ENCODE measurements around the gene TANGO2. TPM values are rescaled to one million over a fixed set of nuclear protein-coding genes. Genes with fewer than 3 reads are reported as not detected.

TANGO2 gene
- total and polyA plus RNA-seq, 10 of the 15 experiments (the other 5 are each of a cell fraction or from before 2014, with no cell fraction given): 4.0 to 24.8 (median 20.9) TPM

DNA sequence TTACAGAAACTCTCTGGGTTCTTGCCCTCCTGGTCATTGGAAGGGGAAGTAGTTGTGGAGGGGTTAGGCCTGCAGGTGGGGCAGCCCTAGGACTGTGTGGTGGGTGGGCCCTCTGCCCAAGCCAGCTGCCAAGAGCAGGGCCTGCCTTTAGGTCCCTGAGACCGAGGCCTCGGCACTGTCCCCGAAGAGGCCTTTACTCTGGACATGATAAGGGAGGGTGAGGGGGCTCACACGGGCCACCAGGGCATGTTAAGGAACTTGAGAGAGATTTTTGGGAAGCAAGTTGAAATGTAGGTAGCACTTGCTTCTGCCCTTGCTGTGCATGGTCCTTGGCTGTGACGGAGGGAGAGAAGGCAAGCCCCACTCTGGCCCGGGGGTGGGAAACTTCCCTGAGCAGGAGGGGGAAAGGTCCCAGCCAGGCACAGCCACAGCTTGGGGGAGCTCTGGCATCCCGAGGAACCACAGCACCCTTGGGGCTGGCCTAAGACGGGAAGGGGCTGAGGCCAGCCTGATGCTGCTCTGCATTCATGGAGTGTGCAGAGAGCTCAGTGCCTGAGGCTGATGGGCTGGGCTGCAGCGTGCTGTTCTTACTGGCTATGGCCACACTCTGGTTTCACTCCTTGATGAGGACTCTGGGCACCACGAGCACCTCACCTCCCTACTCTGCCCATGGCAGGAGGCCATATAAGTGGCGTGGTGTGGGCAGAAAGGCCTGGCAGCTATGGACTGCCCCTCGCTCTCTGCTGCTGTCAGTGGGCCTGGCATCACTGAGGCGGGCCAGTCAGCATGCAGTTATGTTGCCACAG lies 87.2 kb downstream of the TANGO2 start:
- 90% methylated on average over 13 of the region's 13 CpGs for WGBS (ENCODE audit: insufficient coverage, insufficient replicate concordance, low lambda C conversion rate, missing lambda C conversion rate)
- peaks cover 9% of the 10 kb centered on the region for H3K4me1 ChIP-seq (ENCODE audit: control insufficient read depth, insufficient read depth, low read length)
- FAIRE-seq: no peak
- ChIA-PET CTCF (no interaction called here), POLR2A (no interaction called here), SMC1A (ENCODE audit: uncharacterized antibody, unreplicated experiment) (no interaction called here), RAD21 (ENCODE audit: unreplicated experiment) (no interaction called here)
- no TSS peak for BruUV-seq (replicated peaks)
- no peak for ATAC-seq
- in situ Hi-C loops (cut with MboI) (no loop called here), intact Hi-C loops (cut with micrococcal nuclease; ENCODE audit: unreplicated experiment) (no loop called here)
- H3K36me3 ChIP-seq (ENCODE audit: control insufficient read depth in 2 of 2, insufficient read depth in 2 of 2, low read length in 1 of 2): peaks cover 29 to 64% of the 10 kb centered on the region in 2 experiments; a peak in 3 of 4 replicates
- H2AFZ ChIP-seq (ENCODE audit: control insufficient read depth, low read depth, low read length): no peak overlapping the region
- H4K20me1 ChIP-seq (ENCODE audit: control insufficient read depth, insufficient read depth): no peaks in the 10 kb centered on the region
- no peaks in the 10 kb centered on the region for H3K79me2 ChIP-seq (ENCODE audit: control insufficient read depth, insufficient read depth, low read length)
- TF ChIP-seq BCL11A (IDR thresholded peaks at IDR 0.05; ENCODE audit: low read depth, low read length) (no peak), GATAD2B (conservative IDR thresholded peaks at IDR 0.05; ENCODE audit: low read depth) (no peak), NR2C2 (IDR thresholded peaks at IDR 0.05; ENCODE audit: borderline replicate concordance, control insufficient read depth, insufficient read length, low read depth) (no peak)
- TF ChIP-seq, protein P1, sequence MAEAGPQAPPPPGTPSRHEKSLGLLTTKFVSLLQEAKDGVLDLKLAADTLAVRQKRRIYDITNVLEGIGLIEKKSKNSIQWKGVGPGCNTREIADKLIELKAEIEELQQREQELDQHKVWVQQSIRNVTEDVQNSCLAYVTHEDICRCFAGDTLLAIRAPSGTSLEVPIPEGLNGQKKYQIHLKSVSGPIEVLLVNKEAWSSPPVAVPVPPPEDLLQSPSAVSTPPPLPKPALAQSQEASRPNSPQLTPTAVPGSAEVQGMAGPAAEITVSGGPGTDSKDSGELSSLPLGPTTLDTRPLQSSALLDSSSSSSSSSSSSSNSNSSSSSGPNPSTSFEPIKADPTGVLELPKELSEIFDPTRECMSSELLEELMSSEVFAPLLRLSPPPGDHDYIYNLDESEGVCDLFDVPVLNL (IDR thresholded peaks at IDR 0.05; ENCODE audit: low read depth, low read length): no peak
- no peak overlapping the region for H3K9ac ChIP-seq (ENCODE audit: control insufficient read depth, insufficient read depth, low read length)
- no peak overlapping the region for H3K4me3 ChIP-seq
- no peak overlapping the region for H3K27ac ChIP-seq (ENCODE audit: control insufficient read depth, insufficient read depth)
- no peaks in the 10 kb centered on the region for H3K27me3 ChIP-seq (replicated peaks in 1 of 2; ENCODE audit: control insufficient read depth in 2 of 2, insufficient read depth in 2 of 2, low read length in 1 of 2)
- no peak for DNase-seq (ENCODE audit: low read depth, low spot score)
- H3K9me3 ChIP-seq (replicated peaks; ENCODE audit: control insufficient read depth, insufficient read depth, low read length): no peaks in the 10 kb centered on the region; the same call in 2 of the 3 replicates
- no peak overlapping the region for H3K4me2 ChIP-seq (ENCODE audit: control insufficient read depth, insufficient read depth)

DNA sequence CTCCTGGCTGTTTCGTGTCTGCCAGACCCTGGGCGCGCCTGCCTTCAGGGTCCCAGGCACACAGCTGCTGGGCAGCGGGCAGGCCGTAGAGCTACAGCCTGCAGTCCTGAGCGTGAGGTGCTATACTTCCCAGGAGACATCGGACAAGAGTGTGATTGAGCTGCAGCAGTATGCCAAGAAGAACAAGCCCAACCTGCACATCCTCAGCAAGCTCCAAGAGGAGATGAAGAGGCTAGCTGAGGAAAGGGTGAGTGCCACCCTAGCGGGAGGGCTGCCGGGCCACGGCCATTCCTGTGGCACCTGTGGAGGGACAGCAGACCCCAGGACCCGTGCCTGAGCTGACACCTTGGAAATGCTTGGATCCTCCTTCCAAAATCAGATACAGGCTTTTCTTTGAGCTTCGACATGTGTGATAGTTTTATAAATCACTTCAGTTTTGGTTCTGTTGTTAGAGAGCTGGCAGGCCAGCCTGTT lies 87.9 kb downstream of the TANGO2 start:
- no peak for DNase-seq (ENCODE audit: low read depth, low spot score)
- POLR2A ChIA-PET: no interaction called here
- WGBS (ENCODE audit: insufficient coverage, insufficient replicate concordance, low lambda C conversion rate, missing lambda C conversion rate): 95% methylated on average over 12 of the region's 12 CpGs

More for the DNA sequence above, 87.9 kb downstream of the TANGO2 start:
- H4K20me1 ChIP-seq (ENCODE audit: control insufficient read depth, insufficient read depth): no peaks in the 10 kb centered on the region
- ChIA-PET SMC1A (ENCODE audit: uncharacterized antibody, unreplicated experiment) (no interaction called here), CTCF (no interaction called here), RAD21 (ENCODE audit: unreplicated experiment) (no interaction called here)
- no peaks in the 10 kb centered on the region for H3K27me3 ChIP-seq (replicated peaks in 1 of 2; ENCODE audit: control insufficient read depth in 2 of 2, insufficient read depth in 2 of 2, low read length in 1 of 2)
- H3K4me3 ChIP-seq: no peak overlapping the region
- no TSS peak for BruUV-seq (replicated peaks)
- no peak overlapping the region for H3K9ac ChIP-seq (ENCODE audit: control insufficient read depth, insufficient read depth, low read length)
- H3K9me3 ChIP-seq (replicated peaks; ENCODE audit: control insufficient read depth, insufficient read depth, low read length): no peaks in the 10 kb centered on the region; the same call in 2 of the 3 replicates
- H3K27ac ChIP-seq (ENCODE audit: control insufficient read depth, insufficient read depth): no peak overlapping the region
- H3K4me2 ChIP-seq (ENCODE audit: control insufficient read depth, insufficient read depth): no peak overlapping the region
- no peak overlapping the region for H2AFZ ChIP-seq (ENCODE audit: control insufficient read depth, low read depth, low read length)
- no peak for ATAC-seq
- in situ Hi-C loops (cut with MboI): no loop called here
- H3K36me3 ChIP-seq (ENCODE audit: control insufficient read depth in 2 of 2, insufficient read depth in 2 of 2, low read length in 1 of 2): peaks cover 29 to 69% of the 10 kb centered on the region in 2 experiments; a peak in 3 of 4 replicates
- H3K4me1 ChIP-seq (ENCODE audit: control insufficient read depth, insufficient read depth, low read length): peaks cover 9% of the 10 kb centered on the region
- peak; percentile 63; the same call in 1 of the 2 replicates for TF ChIP-seq POLR2A (IDR thresholded peaks at IDR 0.05; ENCODE audit: low read depth, low read length)
- TF ChIP-seq GATAD2B (conservative IDR thresholded peaks at IDR 0.05; ENCODE audit: low read depth): no peak
- 0 out of 2 replicates have a peak, but pooled peaks have one; percentile 9 for TF ChIP-seq POLR2AphosphoS5 (IDR thresholded peaks at IDR 0.05; ENCODE audit: low read length)
- no peaks in the 10 kb centered on the region for H3K79me2 ChIP-seq (ENCODE audit: control insufficient read depth, insufficient read depth, low read length)
- intact Hi-C loops (cut with micrococcal nuclease; ENCODE audit: unreplicated experiment): no loop called here
- FAIRE-seq: no peak
